GM18867 (cell line): ENCODE results near the gene MICOS13.
A peak's percentile ranks its signal among the peaks of the same experiment; 100 is the strongest.

Experiments
- ATAC-seq: cut with Tn5 transposase; IDR thresholded peaks from one replicate; pipeline ENCODE4 v1.9.1; 2021; ENCODE audit warnings: mild to moderate bottlenecking, moderate library complexity; ENCODE audit not compliant: unreplicated experiment

The MICOS13 gene

GRCh38 chr19:5687360-5688198 lies 7.3 kb upstream of the MICOS13 start:
- no peak for ATAC-seq

DNA sequence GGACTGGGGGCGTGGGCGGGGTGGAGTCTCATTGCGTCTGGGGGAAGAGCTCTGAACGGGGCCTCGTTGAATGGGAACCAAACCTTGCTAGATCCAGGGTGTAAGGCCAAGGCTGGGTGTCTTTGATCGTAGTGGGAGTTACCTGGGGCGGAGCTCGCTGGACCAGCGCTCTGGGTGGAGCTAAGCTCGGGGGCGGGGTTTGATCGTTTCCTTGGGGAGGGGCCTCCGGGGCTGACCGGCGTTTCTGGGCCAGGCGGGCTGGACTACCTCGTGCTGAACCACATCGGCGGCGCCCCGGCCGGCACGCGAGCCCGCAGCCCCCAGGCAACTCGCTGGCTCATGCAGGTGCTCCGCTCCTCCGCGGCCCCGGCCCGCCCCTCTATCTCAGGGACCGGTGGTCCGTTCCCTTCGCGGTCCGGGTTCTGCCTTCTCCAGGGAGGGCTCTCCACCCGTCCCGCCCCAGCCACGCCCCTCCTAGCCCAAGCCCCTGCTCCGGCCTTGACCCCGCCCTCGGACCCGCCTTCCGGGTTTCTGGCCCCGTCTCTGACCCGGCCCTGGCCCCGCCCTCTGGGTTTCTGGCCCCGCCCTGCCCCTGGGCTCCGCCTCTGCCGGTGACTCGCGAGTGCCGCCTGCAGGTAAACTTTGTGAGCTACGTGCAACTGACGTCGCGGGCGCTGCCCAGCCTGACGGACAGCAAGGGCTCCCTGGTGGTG lies 6.5 kb upstream of the MICOS13 start:
- ATAC-seq, result peak; percentile 54

DNA sequence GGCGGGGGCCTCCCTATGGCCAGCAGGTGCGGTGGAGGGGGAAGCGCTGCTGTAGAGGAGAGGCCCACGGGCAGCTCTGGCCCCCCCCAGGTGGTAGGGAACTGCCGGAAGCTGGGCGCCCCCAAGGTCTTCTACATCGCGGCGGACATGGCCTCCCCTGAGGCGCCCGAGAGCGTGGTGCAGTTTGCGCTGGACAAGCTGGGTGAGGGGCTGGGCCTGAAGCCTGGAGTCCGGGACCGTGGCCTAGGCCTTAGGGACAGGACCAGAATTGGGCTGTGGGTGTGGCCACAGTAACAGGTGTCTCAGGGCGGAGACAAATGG lies 6.0 kb upstream of the MICOS13 start:
- no peak for ATAC-seq

- ATAC-seq, result no peak
Observed at GRCh38 chr19:5684694-5685430, 4.5 kb upstream of the MICOS13 start.

DNA sequence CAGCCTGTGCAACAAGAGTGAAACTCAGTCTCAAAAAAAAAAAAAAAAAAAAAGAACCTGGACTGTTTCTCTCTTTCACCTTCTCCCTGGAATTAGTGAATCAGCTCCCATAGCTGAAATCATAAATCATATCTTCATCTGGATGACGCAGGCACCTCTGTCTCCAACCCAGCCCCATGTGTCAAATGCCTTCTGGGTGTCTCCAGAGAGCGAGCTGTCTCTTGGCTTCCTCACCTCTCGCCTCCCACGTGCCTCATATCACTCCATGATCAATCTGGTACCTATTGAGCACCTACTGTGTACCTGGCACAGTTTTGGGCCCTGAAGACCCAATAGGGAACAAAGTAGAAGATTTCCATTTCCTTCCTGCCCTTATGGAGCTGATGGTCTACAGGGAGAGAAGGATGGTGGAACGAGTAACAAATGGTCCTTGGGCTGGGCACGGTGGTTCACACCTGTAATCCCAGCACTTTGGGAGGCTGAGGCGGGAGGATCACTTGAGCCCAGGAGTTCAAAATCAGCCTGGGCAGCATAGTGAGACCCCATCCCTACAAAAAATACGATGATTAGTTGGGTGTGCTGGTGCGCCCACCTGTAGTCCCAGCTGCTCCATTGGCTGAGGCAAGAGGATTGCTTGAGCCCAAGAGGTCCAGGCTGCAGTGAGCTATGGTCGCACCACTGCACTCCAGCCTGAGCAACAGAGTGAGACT lies 3.0 kb upstream of the MICOS13 start:
- no peak for ATAC-seq

- ATAC-seq, result no peak
Observed at GRCh38 chr19:5682107-5682482, 1.8 kb upstream of the MICOS13 start.

GRCh38 chr19:5681391-5682106 lies 1.2 kb upstream of the MICOS13 start:
- no peak for ATAC-seq

DNA sequence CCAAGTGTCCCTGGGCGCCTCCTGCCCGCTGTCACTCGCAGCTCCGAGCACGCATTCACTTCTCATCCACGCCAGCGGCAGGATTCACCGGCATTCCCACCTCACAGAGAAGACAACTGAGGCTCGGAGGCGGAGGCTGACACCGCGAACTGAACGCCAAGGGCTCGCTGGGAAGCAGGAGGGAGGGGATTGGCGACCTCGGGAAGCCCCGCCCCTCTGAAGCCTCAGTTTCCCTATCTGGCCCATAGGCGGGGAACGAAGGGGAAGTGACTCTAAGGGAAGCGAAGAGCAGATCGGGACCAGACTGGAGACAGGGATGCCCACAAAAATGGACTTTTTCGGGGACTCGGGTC lies 256 bp downstream of the MICOS13 start:
- no peak for ATAC-seq

- no peak for ATAC-seq
Observed at GRCh38 chr19:5679289-5680083, 830 bp downstream of the MICOS13 start.

DNA sequence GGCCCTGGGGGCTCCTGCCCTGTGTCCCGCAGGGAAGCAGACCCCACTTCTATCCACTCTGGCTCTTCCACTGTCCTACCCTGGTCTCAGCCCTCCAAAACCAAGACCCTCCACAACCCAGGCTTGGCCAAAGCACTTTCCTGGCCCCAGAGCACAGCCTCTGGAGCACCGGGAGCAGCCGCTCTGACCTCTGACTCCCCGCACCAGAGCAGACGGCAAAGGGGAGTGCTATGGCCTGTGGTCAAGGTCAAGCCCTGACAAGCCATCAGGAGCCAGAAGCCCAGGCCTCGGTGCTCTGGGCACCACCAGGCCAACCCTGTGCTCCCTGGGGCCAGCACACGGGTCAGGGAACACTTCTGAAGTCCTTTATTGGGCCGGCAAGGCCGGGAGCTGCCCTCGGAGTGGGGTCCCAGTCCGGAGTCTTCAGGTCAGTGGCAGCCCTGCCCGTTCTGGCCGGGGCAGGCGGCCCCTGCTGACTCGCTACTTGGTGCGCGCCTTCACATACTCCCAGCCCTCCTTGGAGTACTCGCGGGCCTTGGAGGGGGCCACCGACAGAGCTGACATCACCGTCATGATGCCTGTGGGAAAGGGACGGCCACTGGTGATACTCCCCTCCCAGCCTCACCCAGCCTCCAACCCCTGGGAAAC lies 2.1 kb downstream of the MICOS13 start:
- ATAC-seq, result no peak

- ATAC-seq, result no peak
Observed at GRCh38 chr19:5677580-5677979, 2.7 kb downstream of the MICOS13 start.

- ATAC-seq, result no peak
Observed at GRCh38 chr19:5677136-5677535, 3.2 kb downstream of the MICOS13 start.

DNA sequence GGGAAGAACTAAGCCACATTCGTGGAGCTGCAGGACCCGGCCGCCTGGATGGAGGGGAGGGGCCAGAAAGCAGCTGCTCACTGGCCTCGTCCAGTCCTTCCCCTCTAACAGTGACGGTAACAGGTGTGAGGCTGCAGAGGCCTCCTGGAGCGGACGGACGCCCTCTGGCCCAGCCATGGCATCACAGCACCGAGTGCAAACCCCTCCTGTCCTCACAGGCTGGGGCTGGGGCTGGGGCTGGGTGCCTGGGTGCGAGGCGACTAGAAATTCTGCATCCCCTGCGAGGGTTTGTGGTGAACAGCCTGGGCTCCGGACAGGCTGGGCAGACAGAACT lies 3.6 kb downstream of the MICOS13 start:
- ATAC-seq, result no peak

DNA sequence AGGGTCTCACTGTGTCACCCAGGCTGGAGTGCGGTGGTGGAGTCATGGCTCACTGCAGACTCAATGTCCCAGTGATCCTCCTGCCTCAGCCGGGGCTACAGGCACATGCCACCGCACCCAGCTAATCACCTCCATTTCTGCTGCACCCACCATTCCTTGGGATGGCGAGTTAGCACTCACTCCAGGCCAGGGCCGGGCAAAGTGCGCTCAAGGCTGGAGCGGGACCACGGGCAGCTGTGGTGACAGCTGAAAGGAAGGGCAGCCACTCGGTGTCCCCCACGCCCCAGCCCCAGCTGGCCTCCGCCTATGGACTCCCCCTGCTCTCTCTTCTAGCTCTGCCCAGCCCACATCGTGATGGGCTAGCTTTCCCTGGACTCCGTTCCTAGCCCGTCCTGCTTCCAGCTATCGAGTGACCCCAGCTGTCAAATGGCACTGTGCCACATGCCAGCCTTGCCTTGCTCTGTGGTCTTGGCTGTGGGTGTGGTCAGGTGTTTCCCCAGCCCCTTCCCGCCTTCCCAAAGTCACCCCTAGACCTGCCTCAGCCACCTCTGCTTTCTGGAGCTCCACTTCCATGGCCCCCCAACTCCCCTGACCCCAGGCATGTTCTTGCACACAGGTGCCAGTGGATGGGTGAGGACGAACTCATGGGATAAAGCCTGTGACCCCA lies 4.1 kb downstream of the MICOS13 start:
- no peak for ATAC-seq

- no peak for ATAC-seq
Observed at GRCh38 chr19:5674714-5675113, 5.6 kb downstream of the MICOS13 start.

GRCh38 chr19:5673752-5674151 lies 6.6 kb downstream of the MICOS13 start:
- no peak for ATAC-seq

DNA sequence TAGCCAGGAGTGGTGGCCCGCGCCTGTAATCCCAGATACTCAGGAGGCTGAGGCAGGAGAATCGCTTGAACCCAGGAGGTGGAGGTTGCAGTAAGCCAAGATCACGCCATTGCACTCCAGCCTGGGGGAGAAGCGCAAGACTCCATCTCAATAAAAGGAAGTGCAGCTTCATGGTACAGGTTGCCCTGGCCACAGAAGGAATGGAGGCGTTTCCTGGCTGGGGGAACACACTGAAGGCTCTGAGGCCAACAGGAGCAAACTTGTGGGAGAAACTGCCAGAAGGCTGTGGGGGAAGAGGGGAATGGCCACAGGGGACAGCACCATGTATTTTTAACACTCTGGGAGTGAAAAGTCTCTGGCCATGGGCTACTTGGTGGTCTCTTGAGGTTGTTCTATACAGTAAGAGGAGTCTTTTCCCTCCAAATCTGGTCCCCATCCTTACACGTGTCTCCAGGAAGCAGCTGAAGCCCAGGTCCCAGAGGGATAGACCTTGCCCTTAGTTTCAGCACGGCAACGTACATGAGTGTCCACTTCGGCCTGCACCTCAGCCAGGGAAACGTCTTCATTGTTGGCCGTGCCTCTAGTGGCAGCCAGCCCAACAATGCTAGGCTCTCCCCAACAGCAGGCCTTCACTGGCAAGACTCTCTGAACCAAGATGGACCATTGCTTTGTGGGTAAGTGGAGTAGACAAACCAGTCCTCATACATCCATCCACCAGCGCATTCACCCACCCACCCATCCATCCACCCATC lies 7.4 kb downstream of the MICOS13 start:
- ATAC-seq, result no peak

- ATAC-seq, result no peak
Observed at GRCh38 chr19:5671600-5671999, 8.7 kb downstream of the MICOS13 start.
